WTC11 (cell line): Measurements from ENCODE around the gene RMRP.

ENCODE experiments used
- CREB1 ChIP-seq: sonication (generic); formaldehyde crosslinking; IDR thresholded peaks from 2 replicates; pipeline ENCODE4 v1.8.0; 2023; ENCODE audit warnings: mild to moderate bottlenecking, missing genetic modification reagents
- SP1 ChIP-seq: sonication (generic); formaldehyde crosslinking; conservative IDR thresholded peaks from 2 replicates; pipeline ENCODE4 v1.8.1; 2022; ENCODE audit warnings: missing genetic modification reagents
- TP53 ChIP-seq: sonication (generic); formaldehyde crosslinking; IDR thresholded peaks from 2 replicates; pipeline ENCODE4 v1.8.1; 2023; ENCODE audit warnings: mild to moderate bottlenecking, missing genetic modification reagents
- TF ChIP-seq, protein P1 (sequence below): sonication (generic); formaldehyde crosslinking; IDR thresholded peaks from 2 replicates; pipeline ENCODE4 v1.8.1; 2023; ENCODE audit warnings: mild to moderate bottlenecking, missing genetic modification reagents, borderline replicate concordance
- TF ChIP-seq, protein P2 (sequence below): sonication (generic); formaldehyde crosslinking; IDR thresholded peaks from 2 replicates; pipeline ENCODE4 v1.8.0; 2022; ENCODE audit warnings: mild to moderate bottlenecking, missing genetic modification reagents

DNA sequence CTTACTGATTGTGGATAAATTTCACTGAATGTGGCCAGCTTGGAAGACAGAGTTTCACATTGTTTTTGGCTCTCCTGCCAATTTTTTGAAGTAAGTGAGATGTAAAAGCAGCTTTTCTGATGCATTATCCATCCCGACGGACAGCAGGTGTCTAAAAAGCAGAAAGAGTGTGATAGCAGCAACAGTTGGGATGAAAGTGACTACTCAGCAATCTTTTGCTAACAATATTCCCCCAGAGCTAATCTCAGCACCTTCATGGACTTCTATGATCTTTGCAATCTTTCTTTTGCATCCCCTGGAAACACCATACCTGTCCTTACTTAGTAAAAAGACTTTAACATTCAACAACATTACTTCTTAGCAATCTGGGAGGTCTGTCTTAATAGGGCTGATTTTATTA, 45.0 kb downstream of the RMRP start:
- TF ChIP-seq CREB1 (CRISPR knock-in tag) (no peak), TP53 (CRISPR knock-in tag) (no peak), SP1 (CRISPR knock-in tag) (no peak)
- TF ChIP-seq, protein P1, sequence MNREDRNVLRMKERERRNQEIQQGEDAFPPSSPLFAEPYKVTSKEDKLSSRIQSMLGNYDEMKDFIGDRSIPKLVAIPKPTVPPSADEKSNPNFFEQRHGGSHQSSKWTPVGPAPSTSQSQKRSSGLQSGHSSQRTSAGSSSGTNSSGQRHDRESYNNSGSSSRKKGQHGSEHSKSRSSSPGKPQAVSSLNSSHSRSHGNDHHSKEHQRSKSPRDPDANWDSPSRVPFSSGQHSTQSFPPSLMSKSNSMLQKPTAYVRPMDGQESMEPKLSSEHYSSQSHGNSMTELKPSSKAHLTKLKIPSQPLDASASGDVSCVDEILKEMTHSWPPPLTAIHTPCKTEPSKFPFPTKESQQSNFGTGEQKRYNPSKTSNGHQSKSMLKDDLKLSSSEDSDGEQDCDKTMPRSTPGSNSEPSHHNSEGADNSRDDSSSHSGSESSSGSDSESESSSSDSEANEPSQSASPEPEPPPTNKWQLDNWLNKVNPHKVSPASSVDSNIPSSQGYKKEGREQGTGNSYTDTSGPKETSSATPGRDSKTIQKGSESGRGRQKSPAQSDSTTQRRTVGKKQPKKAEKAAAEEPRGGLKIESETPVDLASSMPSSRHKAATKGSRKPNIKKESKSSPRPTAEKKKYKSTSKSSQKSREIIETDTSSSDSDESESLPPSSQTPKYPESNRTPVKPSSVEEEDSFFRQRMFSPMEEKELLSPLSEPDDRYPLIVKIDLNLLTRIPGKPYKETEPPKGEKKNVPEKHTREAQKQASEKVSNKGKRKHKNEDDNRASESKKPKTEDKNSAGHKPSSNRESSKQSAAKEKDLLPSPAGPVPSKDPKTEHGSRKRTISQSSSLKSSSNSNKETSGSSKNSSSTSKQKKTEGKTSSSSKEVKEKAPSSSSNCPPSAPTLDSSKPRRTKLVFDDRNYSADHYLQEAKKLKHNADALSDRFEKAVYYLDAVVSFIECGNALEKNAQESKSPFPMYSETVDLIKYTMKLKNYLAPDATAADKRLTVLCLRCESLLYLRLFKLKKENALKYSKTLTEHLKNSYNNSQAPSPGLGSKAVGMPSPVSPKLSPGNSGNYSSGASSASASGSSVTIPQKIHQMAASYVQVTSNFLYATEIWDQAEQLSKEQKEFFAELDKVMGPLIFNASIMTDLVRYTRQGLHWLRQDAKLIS (CRISPR knock-in tag): no peak
- TF ChIP-seq, protein P2, sequence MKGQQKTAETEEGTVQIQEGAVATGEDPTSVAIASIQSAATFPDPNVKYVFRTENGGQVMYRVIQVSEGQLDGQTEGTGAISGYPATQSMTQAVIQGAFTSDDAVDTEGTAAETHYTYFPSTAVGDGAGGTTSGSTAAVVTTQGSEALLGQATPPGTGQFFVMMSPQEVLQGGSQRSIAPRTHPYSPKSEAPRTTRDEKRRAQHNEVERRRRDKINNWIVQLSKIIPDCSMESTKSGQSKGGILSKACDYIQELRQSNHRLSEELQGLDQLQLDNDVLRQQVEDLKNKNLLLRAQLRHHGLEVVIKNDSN (CRISPR knock-in tag): no peak
